Spleen (tissue), 11 donors: ENCODE results near the gene SEC62. TPM values are rescaled to one million over a fixed set of nuclear protein-coding genes. Genes with fewer than 3 reads are reported as not detected.

ENCODE experiments used
- DNase-seq: peaks from one replicate; pipeline ENCODE4 v3.0.0-alpha.2; 2020
- H3K27ac ChIP-seq, 8 donors: fragments of 200-600 bp; sonication (generic) in 7 of 8; 1 replicate in 4 of 8; 2 replicates in 4 of 8; pipeline versions ENCODE4 v1.5.0 to v1.8.0; 2016 to 2021; ENCODE audit warnings: inconsistent platforms in 4 of 8, mild to moderate bottlenecking in 4 of 8, moderate library complexity in 1 of 8
- H3K27me3 ChIP-seq, 7 donors: fragments of 200-600 bp; sonication (generic) in 6 of 7; replicated peaks in 1 of 7; 1 replicate in 4 of 7; 2 replicates in 3 of 7; pipeline versions ENCODE4 v1.5.0 to v1.8.0; 2016 to 2021; ENCODE audit warnings: inconsistent platforms in 3 of 7, mild to moderate bottlenecking in 1 of 7
- H3K36me3 ChIP-seq, 6 donors: fragments of 200-600 bp; sonication (generic) in 5 of 6; 1 replicate in 4 of 6; 2 replicates in 2 of 6; pipeline versions ENCODE4 v1.5.0 to v1.8.0; 2016 to 2021; ENCODE audit warnings: inconsistent platforms in 2 of 6
- H3K4me1 ChIP-seq, 6 donors: fragments of 200-600 bp; sonication (generic) in 5 of 6; 1 replicate in 3 of 6; 2 replicates in 3 of 6; pipeline versions ENCODE4 v1.5.0 to v1.8.0; 2016 to 2021; ENCODE audit warnings: inconsistent platforms in 3 of 6
- H3K4me3 ChIP-seq, 8 donors: fragments of 200-600 bp; sonication (generic) in 7 of 8; 1 replicate in 4 of 8; 2 replicates in 4 of 8; pipeline versions ENCODE4 v1.5.0 to v1.8.0; 2016 to 2021; ENCODE audit warnings: inconsistent platforms in 4 of 8, mild to moderate bottlenecking in 4 of 8, moderate library complexity in 2 of 8
- H3K9me3 ChIP-seq, 8 donors: fragments of 200-600 bp; sonication (generic) in 7 of 8; 1 replicate in 4 of 8; 2 replicates in 4 of 8; pipeline versions ENCODE4 v1.5.0 to v1.8.0; 2016 to 2021; ENCODE audit warnings: inconsistent platforms in 4 of 8
- POLR2A ChIP-seq, 3 donors: fragments of 450-650 bp; IDR thresholded peaks; one replicate each; pipeline ENCODE4 v1.5.1; 2017; ENCODE audit warnings: antibody characterized with exemption in 3 of 3, mild to moderate bottlenecking in 1 of 3
- POLR2AphosphoS5 ChIP-seq, 3 donors: sonication (generic); formaldehyde crosslinking; IDR thresholded peaks; one replicate each; pipeline ENCODE4 v1.5.1; 2017; ENCODE audit warnings: antibody characterized with exemption in 3 of 3
- WGBS, 5 donors: extraction: QIAGEN DNeasy Blood & Tissue Kit in 3 of 5; methylation state at CpG; one replicate each; pipeline versions ENCODE4 v1.1.5 to v1.1.7; 2013 to 2018; 5-methylcytosine and 5-hydroxymethylcytosine counted together
- intact Hi-C: fragments of 100-400 bp; cut with DNase I; formaldehyde crosslinking; loops from one replicate; pipeline ENCODE4 v1.15.0; 2023; ENCODE audit warnings: low total_unique reads
- polyA plus RNA-seq, 3 donors: library from polyadenylated mRNA; stranded (reverse); fragments of 200-250 nt; gene quantifications; one replicate each; pipeline ENCODE4 v1.2.1, GENCODE V29; 2013
- total RNA-seq, 7 donors: library from RNA; depleted of rRNA in 3 of 7; stranded (reverse); fragments of >200 nt in 3 of 7; fragmentation: NEBNext Ultra II Directional in 4 of 7; extraction: Animal tissue kit (Norgen Biotek cat#: 25700) in 4 of 7; gene quantifications; one replicate each; pipeline versions ENCODE4 v1.1.0 to v1.2.1, GENCODE V29; 2016 to 2021
- TF ChIP-seq, protein P1 (sequence below), 11 experiments: fragments of 200-600 bp in 7 of 11; fragments of 450-650 bp in 4 of 11; sonication (generic) in 4 of 11; IDR thresholded peaks in 8 of 11; conservative IDR thresholded peaks in 3 of 11; 1 replicate in 7 of 11; 2 replicates in 4 of 11; pipeline versions ENCODE4 v1.4.0 to v1.8.0; 2016 to 2021; ENCODE audit warnings: antibody characterized with exemption in 11 of 11, inconsistent platforms in 4 of 11, mild to moderate bottlenecking in 1 of 11
- donor health status: healthy with polysubstance abuse.
- donor health status: DM: no; HTN: no; CAD: no; lungs with moderate emphysema.
- donor health status: DM: no; HTN: no; CAD: no.
- donor health status: Bipolar disorder and iron deficiency.
- donor health status: healthy.
- donor health status: DM: no; HTN: no; CAD: no.
- donor health status: DM: yes; HTN: yes; CAD: no.

Gene SEC62
- total and polyA plus RNA-seq, 10 donors: 32.8 to 178 (median 105) TPM

DNA sequence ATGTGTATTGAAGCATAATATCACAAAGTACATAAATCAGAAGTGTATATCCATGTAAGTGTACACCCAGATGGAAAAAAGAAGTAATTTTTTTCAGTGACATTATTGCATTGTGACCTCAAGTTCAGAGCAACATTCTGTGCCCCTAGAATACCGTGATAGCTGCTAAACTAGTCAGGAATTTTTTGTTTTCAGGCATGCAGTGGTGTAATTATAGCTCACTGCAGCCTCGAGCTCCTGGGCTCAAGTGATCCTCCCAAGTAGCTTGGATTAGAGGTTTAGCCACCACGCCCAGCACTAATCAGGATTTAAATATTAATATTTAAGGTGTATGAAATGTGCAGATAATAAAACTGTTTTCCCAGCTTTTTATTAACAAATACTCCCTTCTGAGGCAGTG is 25.5 kb downstream of the SEC62 start:
- no peaks in the 10 kb centered on the region for H3K27me3 ChIP-seq
- no peak overlapping the region for H3K4me3 ChIP-seq
- DNase-seq: no peak
- peaks cover 0 to 46% (median 0%) of the 10 kb centered on the region in 6 donors for H3K4me1 ChIP-seq
- 69 to 84% (median 80%) methylated on average over 3 of the region's 3 CpGs for WGBS, 5 donors
- no peak for TF ChIP-seq POLR2AphosphoS5 (IDR thresholded peaks at IDR 0.05)
- TF ChIP-seq POLR2A (IDR thresholded peaks at IDR 0.05): no peak
- TF ChIP-seq, protein P1, sequence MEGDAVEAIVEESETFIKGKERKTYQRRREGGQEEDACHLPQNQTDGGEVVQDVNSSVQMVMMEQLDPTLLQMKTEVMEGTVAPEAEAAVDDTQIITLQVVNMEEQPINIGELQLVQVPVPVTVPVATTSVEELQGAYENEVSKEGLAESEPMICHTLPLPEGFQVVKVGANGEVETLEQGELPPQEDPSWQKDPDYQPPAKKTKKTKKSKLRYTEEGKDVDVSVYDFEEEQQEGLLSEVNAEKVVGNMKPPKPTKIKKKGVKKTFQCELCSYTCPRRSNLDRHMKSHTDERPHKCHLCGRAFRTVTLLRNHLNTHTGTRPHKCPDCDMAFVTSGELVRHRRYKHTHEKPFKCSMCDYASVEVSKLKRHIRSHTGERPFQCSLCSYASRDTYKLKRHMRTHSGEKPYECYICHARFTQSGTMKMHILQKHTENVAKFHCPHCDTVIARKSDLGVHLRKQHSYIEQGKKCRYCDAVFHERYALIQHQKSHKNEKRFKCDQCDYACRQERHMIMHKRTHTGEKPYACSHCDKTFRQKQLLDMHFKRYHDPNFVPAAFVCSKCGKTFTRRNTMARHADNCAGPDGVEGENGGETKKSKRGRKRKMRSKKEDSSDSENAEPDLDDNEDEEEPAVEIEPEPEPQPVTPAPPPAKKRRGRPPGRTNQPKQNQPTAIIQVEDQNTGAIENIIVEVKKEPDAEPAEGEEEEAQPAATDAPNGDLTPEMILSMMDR (IDR thresholded peaks at IDR 0.05 in 8 of 11, conservative IDR thresholded peaks at IDR 0.05 in 3 of 11): no peak
- H3K27ac ChIP-seq: peak overlapping the region in 2 of 8 donors; percentile 43 to 46
- intact Hi-C loops: no loop called here
- H3K9me3 ChIP-seq: no peaks in the 10 kb centered on the region
- H3K36me3 ChIP-seq: peaks cover 0 to 99% (median 76%) of the 10 kb centered on the region in 6 donors

DNA sequence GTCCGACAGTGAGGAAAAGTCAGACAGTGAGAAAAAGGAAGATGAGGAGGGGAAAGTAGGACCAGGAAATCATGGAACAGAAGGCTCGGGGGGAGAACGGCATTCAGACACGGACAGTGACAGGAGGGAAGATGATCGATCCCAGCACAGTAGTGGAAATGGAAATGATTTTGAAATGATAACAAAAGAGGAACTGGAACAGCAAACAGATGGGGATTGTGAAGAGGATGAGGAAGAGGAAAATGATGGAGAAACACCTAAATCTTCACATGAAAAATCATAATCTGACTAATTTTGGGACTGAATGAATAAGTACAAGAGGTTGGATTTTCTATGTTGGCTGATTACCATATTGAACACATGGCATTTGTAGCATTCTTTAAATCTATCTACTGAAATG is 26.2 kb downstream of the SEC62 start:
- no peak for DNase-seq
- WGBS, 5 donors: 56 to 84% (median 75%) methylated on average over 5 of the region's 5 CpGs
- Histone ChIP-seq H3K36me3 (peaks cover 0 to 96% (median 71%) of the 10 kb centered on the region in 6 donors), H3K27me3 (no peaks in the 10 kb centered on the region), H3K9me3 (no peaks in the 10 kb centered on the region), H3K4me3 (no peak overlapping the region), H3K27ac (peak overlapping the region in 2 of 8 donors; percentile 43 to 46), H3K4me1 (peaks cover 0 to 47% (median 0%) of the 10 kb centered on the region in 6 donors)
- no peak for TF ChIP-seq POLR2A (IDR thresholded peaks at IDR 0.05)
- TF ChIP-seq, protein P1 (IDR thresholded peaks at IDR 0.05 in 8 of 11, conservative IDR thresholded peaks at IDR 0.05 in 3 of 11): no peak
- intact Hi-C loops: no loop called here

DNA sequence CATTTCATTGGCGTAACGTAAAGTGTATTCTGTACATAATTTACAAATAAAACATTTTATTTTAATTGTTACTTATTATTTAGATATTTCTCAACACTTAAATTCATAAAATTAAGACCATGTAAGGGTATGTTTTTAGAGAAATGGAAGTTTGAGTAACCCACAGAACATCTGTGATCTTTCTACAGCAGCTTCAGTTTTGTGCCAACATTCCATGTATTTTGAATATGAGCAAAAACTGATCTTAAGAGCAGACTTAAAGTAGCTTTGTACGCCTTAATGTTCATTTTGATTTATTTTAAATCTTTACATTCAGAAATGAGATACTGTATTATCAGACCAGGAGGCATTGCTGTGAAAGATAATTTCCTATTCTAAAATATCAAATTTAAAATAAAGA is 27.2 kb downstream of the SEC62 start:
- no peak for DNase-seq
- WGBS, 5 donors: 94 to 97% (median 96%) methylated on average over 3 of the region's 3 CpGs
- TF ChIP-seq POLR2A (IDR thresholded peaks at IDR 0.05) (no peak), POLR2AphosphoS5 (IDR thresholded peaks at IDR 0.05) (no peak)
- TF ChIP-seq, protein P1 (IDR thresholded peaks at IDR 0.05 in 8 of 11, conservative IDR thresholded peaks at IDR 0.05 in 3 of 11): no peak
- H3K36me3 ChIP-seq: peaks cover 0 to 86% (median 62%) of the 10 kb centered on the region in 6 donors
- no peak overlapping the region for H3K4me3 ChIP-seq
- no peaks in the 10 kb centered on the region for H3K9me3 ChIP-seq
- intact Hi-C loops: no loop called here
- no peak overlapping the region for H3K27ac ChIP-seq
- peaks cover 0 to 57% (median 5%) of the 10 kb centered on the region in 6 donors for H3K4me1 ChIP-seq
- H3K27me3 ChIP-seq: no peaks in the 10 kb centered on the region

DNA sequence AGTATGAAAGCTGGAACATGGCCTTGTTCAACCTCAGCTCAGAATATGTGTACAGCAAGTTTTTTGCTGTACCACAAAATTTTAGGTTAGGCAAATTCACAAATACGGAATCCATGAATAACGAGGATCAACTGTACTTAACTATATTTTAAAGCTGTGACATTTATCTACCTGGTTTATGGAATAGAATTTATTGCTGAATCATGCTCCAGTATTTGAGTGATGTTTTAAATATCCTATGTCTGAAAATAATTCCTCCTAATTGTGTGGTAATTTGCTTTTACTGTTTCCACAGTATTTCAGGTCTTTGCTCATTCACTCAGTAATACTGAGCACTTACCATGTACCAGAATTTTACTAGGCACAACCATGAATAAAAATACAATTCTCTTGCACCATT is 29.5 kb downstream of the SEC62 start:
- no peak for TF ChIP-seq POLR2A (IDR thresholded peaks at IDR 0.05)
- TF ChIP-seq, protein P1 (IDR thresholded peaks at IDR 0.05 in 8 of 11, conservative IDR thresholded peaks at IDR 0.05 in 3 of 11): no peak
- TF ChIP-seq POLR2AphosphoS5 (IDR thresholded peaks at IDR 0.05): no peak
- peaks cover 0 to 63% (median 10%) of the 10 kb centered on the region in 6 donors for H3K4me1 ChIP-seq
- intact Hi-C loops: no loop called here
- H3K9me3 ChIP-seq: no peaks in the 10 kb centered on the region
- no peak for DNase-seq
- 95 to 98% (median 97%) methylated on average over 2 of the region's 2 CpGs for WGBS, 5 donors
- peak overlapping the region in 2 of 8 donors; percentile 9 to 49 for H3K27ac ChIP-seq
- H3K36me3 ChIP-seq: peaks cover 0 to 71% (median 41%) of the 10 kb centered on the region in 6 donors
- H3K27me3 ChIP-seq: no peaks in the 10 kb centered on the region
- no peak overlapping the region for H3K4me3 ChIP-seq
